SHP77 treated with DMSO at 0.1 percent for 48 hours (cell line): Measurements from ENCODE around the gene RAB19.
"Not testable (repeated sequence)": the region's sequence is repeated elsewhere in the genome, so short reads cannot be mapped to it uniquely, and the experiment has no call there.

Experiments
- DNase-seq: peaks from one replicate; lab custom pipeline; 2025; lab: John Stamatoyannopoulos, UW

RAB19 gene

DNA sequence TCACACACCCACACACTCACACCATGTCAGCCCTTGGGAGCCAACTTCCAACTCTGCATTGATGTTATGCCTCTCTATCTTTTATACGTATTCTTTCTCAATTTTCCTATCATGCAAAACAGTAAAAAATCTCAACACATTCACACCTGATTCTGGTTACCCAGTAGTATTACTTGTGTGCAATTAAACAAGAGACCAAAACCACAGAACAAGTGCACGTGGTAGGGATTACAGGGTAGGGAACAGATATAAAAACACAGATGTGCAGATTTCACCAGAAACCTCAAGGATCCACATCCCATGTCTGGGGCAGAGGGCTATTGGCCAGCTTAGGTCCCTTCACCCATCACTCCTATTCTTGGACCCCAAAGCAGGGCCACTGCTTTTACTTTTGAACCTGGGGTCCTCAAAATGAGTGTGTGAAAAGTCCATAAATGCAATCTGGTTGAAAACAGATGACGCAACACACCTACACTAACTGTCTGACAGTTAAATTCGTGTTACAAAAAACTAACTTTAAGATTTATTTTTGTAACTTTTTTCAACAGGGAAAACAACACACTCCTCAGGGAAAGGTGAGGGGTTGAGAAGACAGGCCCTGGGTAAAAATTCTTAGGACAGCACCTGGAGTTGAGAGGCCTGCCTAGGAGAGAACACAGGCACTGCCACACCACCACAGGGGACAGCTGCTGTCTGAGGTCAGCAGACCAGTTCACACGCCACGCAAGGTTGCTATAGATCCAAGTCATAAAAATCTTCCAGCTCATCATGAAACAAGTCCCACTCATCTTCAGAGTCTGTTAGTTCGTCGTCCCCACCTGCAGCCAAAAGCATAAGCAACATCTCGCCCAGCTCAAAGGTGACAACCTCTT is 50.2 kb downstream of the RAB19 start:
- DNase-seq: not testable (repeated sequence)

DNA sequence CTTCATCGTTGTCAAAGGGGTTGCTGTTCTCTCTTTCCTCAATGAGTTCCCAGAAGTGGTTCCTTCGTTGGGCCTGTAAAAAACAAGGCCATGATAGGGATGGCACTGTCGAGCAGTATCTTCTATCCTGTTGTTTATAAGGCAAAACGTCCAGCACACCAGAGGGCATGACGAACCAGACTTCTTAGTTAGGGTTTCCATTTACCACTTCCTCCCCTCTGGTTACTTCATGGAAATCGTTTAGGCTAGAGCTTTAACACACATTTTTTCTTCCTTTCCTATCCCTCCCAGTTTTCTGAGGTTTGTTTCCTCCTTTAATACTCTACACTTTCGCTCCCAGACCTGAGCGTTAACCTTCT is 50.8 kb downstream of the RAB19 start:
- DNase-seq: no peak

DNA sequence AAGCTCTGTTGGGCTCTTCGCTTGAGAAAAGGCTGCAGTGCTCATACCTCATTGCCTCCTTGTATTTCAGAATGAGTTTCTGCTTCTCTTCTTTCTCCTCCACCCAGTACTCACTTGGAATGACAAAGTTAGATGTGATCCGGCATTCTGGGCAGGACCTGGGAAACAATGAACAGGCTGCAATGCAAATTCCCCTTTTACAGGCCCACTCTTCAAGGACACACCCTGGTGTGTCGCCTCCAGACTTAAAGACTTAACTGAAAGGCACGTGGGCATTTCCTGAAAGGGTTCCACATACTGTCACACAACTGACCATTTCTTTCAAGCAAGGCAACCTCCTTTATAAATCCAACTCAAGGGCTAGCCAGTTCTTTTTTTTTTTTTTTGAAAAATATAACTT is 51.9 kb downstream of the RAB19 start:
- no peak for DNase-seq

DNA sequence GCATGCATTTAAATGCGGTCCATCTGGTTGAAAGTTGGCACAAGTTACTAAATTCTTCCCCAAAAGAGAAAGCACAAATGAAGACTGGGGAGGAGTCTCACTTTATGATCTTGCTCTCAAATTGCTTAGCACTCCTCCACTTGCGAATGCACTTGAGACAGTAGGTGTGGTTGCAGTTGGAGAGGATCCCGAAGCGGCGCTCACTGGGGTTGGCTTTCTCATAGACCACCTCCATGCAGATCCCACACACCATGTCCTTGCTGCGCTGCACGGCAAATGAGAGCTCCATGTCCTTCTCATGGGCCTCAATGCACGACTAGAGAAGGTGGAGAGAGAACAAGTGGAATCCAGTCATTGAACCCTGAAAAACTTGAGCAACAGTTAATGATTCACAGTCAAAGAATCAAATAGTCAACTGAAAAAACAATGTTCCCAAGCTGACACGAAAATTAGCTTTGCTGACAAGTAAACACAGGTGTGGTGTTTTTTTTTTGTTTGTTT is 52.7 kb downstream of the RAB19 start:
- no peak for DNase-seq

DNA sequence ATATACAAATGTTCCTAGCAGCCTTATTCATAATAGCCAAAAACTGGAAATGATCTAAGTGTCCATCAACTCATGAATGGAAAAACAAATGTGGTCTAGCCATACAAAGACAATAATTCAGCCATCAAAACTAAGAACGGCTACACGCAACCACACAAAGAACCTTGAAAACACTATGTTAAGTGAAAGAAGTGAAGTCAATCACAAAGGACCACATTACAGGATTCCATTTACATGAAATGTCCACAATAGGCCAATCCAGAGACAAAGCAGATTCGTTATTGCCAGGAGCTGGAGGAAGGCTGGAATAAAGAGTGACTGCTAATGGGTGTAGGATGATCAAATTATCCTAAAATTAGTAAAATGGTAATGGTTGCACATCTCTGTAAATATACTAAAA is 54.3 kb downstream of the RAB19 start:
- no peak for DNase-seq

DNA sequence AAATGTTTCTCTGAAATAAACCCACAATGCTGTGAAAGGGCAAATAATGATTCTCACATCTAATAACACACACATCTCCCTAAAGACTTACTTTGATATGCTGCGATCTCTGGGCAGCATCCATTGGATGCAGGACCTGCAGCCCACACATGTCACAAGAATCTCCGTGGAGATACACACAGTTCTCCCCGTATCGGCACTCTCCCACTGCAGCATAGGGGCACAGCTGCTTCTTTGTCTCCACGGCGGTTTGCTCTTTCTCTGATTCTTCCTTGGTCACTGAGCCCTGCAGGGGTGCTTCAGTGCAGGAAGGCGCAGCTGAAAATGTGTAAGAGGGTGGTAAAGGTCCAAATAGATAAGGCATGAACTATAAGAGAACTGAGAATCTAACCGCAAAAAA is 55.1 kb downstream of the RAB19 start:
- DNase-seq: no peak

DNA sequence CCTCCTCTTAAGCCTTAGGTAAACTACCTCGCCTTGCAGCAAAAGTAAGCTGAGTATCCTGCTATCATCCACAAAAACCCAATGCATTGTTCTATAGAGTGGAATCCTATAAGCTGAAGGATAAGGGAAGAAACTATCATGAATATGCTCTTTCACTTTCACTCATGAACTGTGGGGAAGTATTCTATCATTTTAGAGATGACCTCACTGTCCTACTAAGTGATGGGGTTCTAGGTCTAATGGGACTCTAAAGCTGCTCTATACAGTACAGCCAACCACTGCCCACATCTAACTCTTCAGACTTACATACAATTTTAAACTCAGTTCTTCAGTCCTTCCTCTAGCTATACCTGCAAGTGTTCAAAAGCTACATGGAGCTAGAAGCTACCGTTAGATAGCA is 59.3 kb downstream of the RAB19 start:
- no peak for DNase-seq

DNA sequence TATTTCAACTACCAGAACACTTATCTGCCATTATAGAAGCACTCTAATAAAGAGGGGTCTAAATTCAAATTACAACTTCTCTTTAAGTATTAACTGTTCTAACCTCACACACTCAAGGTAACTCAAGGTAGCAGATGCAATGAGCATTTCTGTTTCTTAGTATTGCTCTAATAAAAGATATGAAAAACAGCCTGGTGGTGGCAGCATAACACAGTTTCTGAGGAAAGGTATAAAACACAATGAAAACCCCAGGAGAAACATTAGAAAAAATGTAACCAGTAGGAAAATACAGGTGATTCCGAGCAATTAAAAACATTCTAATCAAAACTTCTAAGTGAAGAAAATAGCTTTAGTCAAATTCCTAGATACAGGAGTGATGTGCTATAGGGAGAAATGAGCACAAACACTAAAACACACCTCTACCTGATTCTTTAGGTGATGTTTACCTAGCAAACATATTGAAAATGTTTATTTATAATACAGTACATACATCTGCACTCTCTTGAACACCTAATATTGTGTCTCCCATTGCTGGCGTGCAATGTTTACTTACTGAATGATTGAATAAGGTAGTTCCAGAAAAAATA is 72.0 kb downstream of the RAB19 start:
- no peak for DNase-seq

DNA sequence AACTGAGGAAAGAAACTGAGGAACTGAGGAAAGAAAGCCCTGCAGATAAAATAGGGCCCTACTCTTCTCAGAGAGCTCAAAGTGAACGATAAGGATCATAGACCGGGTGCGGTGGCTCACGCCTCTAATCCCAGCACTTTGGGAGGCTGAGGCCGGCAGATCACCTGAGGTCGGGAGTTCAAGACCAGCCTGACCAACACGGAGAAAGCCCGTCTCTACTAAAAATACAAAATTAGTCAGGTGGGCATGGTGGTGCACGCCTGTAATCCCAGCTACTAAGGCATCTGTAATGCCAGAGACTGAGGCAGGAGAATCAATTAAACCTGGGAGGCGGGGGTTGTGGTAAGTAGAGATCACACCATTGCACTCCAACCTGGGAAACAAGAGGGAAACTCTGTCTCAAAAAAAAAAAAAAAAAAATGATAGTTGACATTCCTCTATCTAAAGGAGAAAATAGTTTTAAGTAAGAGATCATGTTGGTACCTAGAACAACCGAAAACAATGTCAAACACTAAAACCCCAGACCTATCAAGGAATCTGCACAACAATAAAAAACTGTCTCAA is 72.9 kb downstream of the RAB19 start:
- no peak for DNase-seq
